Stimulated activated CD4-positive, alpha-beta T cell treated with anti-CD3 and anti-CD28 coated beads, Interleukin-1b, Interleukin-23, amount 100 ng/mL, for 48 hours (primary cell): ENCODE results near the gene PTCH2.
"Not testable (repeated sequence)": the region's sequence is repeated elsewhere in the genome, so short reads cannot be mapped to it uniquely, and the experiment has no call there.

Experiments used
- DNase-seq: peaks from one replicate; pipeline ENCODE4 v3.0.0-alpha.2; 2020

The PTCH2 gene

GRCh38 chr1:44842862-44843655 lies at the start of gene PTCH2:
PTCH2 (minus strand) TSS chr1:44843253; CDS start chr1:44842932, 321 bp downstream.
- no peak for DNase-seq

GRCh38 chr1:44890007-44890406 lies 47.0 kb upstream of the PTCH2 start:
- no peak for DNase-seq

GRCh38 chr1:44885406-44885805 lies 42.4 kb upstream of the PTCH2 start:
- DNase-seq = no peak

- DNase-seq = no peak
Measured at GRCh38 chr1:44884746-44885145, 41.7 kb upstream of the PTCH2 start.

GRCh38 chr1:44881011-44881632 lies 38.1 kb upstream of the PTCH2 start:
- no peak for DNase-seq

GRCh38 chr1:44874155-44874554 lies 31.1 kb upstream of the PTCH2 start:
- no peak for DNase-seq

- no peak for DNase-seq
Measured at GRCh38 chr1:44870096-44870495, 27.0 kb upstream of the PTCH2 start.

GRCh38 chr1:44867801-44868200 lies 24.7 kb upstream of the PTCH2 start:
- no peak for DNase-seq

- DNase-seq = no peak
Measured at GRCh38 chr1:44862829-44863401, 19.9 kb upstream of the PTCH2 start.

- no peak for DNase-seq
Measured at GRCh38 chr1:44860891-44861425, 17.9 kb upstream of the PTCH2 start.

- DNase-seq = no peak
Measured at GRCh38 chr1:44860331-44860730, 17.3 kb upstream of the PTCH2 start.

GRCh38 chr1:44857446-44857845 lies 14.4 kb upstream of the PTCH2 start:
- no peak for DNase-seq

- DNase-seq = no peak
Measured at GRCh38 chr1:44855742-44856141, 12.7 kb upstream of the PTCH2 start.

GRCh38 chr1:44854970-44855369 lies 11.9 kb upstream of the PTCH2 start:
- no peak for DNase-seq

GRCh38 chr1:44853201-44853600 lies 10.1 kb upstream of the PTCH2 start:
- no peak for DNase-seq

- no peak for DNase-seq
Measured at GRCh38 chr1:44851308-44851707, 8.3 kb upstream of the PTCH2 start.

- peak; percentile 14 for DNase-seq
Measured at GRCh38 chr1:44849575-44850132, 6.6 kb upstream of the PTCH2 start.

- no peak for DNase-seq
Measured at GRCh38 chr1:44848456-44849181, 5.6 kb upstream of the PTCH2 start.

- no peak for DNase-seq
Measured at GRCh38 chr1:44847845-44848244, 4.8 kb upstream of the PTCH2 start.

- no peak for DNase-seq
Measured at GRCh38 chr1:44846985-44847384, 3.9 kb upstream of the PTCH2 start.

GRCh38 chr1:44842486-44842861 lies 579 bp downstream of the PTCH2 start:
- no peak for DNase-seq

GRCh38 chr1:44839576-44839975 lies 3.5 kb downstream of the PTCH2 start:
- no peak for DNase-seq

- DNase-seq = not testable (repeated sequence)
Measured at GRCh38 chr1:44838294-44838693, 4.8 kb downstream of the PTCH2 start.
